Transverse colon (tissue), 4 donors: Measurements from ENCODE around the gene VSIG1. TPM values are rescaled to one million over a fixed set of nuclear protein-coding genes. Genes with fewer than 3 reads are reported as not detected.

ENCODE experiments used
- DNase-seq: peaks from one replicate; pipeline ENCODE4 v3.0.0-alpha.2; 2019
- H3K27ac ChIP-seq, 4 donors: fragments of 200-600 bp; sonication (generic); 2 replicates each; pipeline ENCODE4 v1.5.1; 2016 to 2018; ENCODE audit warnings: inconsistent platforms in 4 of 4
- H3K27me3 ChIP-seq: fragments of 200-600 bp; sonication (generic); 2 replicates; pipeline ENCODE4 v1.5.1; 2017; ENCODE audit warnings: inconsistent platforms
- H3K36me3 ChIP-seq, 4 donors: fragments of 200-600 bp; sonication (generic); 2 replicates each; pipeline ENCODE4 v1.5.1; 2017 to 2019; ENCODE audit warnings: inconsistent platforms in 4 of 4
- H3K4me1 ChIP-seq, 4 donors: fragments of 200-600 bp; sonication (generic); 2 replicates each; pipeline ENCODE4 v1.5.1; 2017 to 2020; ENCODE audit warnings: inconsistent platforms in 4 of 4
- H3K4me3 ChIP-seq, 4 donors: fragments of 200-600 bp; sonication (generic); 1 replicate in 1 of 4; 2 replicates in 3 of 4; pipeline versions ENCODE4 v1.5.1 to v1.6.1; 2017 to 2019; ENCODE audit warnings: inconsistent platforms in 4 of 4
- H3K9me3 ChIP-seq, 2 donors: fragments of 200-600 bp; sonication (generic); 2 replicates each; pipeline ENCODE4 v1.5.1; 2017 to 2019; ENCODE audit warnings: inconsistent platforms in 2 of 2
- EP300 ChIP-seq: sonication (generic); formaldehyde crosslinking; IDR thresholded peaks from one replicate; pipeline ENCODE4 v1.6.1; 2017; ENCODE audit warnings: antibody characterized with exemption, low read depth
- POLR2A ChIP-seq: fragments of 450-650 bp; IDR thresholded peaks from one replicate; pipeline ENCODE4 v1.6.1; 2016; ENCODE audit warnings: antibody characterized with exemption, mild to moderate bottlenecking, moderate library complexity
- POLR2AphosphoS5 ChIP-seq, 3 donors: sonication (generic); formaldehyde crosslinking; IDR thresholded peaks; one replicate each; pipeline ENCODE4 v1.6.1; 2016; ENCODE audit warnings: antibody characterized with exemption in 3 of 3
- WGBS, 2 donors: methylation state at CpG; one replicate each; pipeline ENCODE4 v1.1.5; 2018; ENCODE audit warnings: low coverage in 1 of 2; 5-methylcytosine and 5-hydroxymethylcytosine counted together
- in situ Hi-C, 4 donors: fragments of 200-750 bp; cut with MboI; loops; one replicate each; pipeline versions ENCODE4 v1.15.0 to v1.15.1; 2017; ENCODE audit warnings: low sequenced_read_pairs in 3 of 4, low pct_ligation_motif_present in 1 of 4, low pct_unique_long_range_greater_than_20kb in 1 of 4
- intact Hi-C: fragments of 100-400 bp; cut with DNase I; formaldehyde crosslinking; loops from one replicate; pipeline ENCODE4 v1.15.1; 2023; ENCODE audit warnings: low total_unique reads
- total RNA-seq, 4 donors: library from RNA; depleted of rRNA; stranded (reverse); fragments of >200 nt; gene quantifications; one replicate each; pipeline ENCODE4 v1.1.0, GENCODE V29; 2016
- TF ChIP-seq, protein P1 (sequence below), 5 experiments: fragments of 200-600 bp in 3 of 5; fragments of 450-650 bp in 2 of 5; sonication (generic) in 3 of 5; IDR thresholded peaks; 1 replicate in 2 of 5; 2 replicates in 3 of 5; pipeline ENCODE4 v1.5.1; 2016 to 2017; ENCODE audit warnings: antibody characterized with exemption in 5 of 5, inconsistent platforms in 3 of 5, mild to moderate bottlenecking in 2 of 5, moderate library complexity in 1 of 5

Gene VSIG1
- under 1 TPM in 2 of 4 donors, not detected in 2; 0.37 to 0.68 TPM for total RNA-seq

DNA sequence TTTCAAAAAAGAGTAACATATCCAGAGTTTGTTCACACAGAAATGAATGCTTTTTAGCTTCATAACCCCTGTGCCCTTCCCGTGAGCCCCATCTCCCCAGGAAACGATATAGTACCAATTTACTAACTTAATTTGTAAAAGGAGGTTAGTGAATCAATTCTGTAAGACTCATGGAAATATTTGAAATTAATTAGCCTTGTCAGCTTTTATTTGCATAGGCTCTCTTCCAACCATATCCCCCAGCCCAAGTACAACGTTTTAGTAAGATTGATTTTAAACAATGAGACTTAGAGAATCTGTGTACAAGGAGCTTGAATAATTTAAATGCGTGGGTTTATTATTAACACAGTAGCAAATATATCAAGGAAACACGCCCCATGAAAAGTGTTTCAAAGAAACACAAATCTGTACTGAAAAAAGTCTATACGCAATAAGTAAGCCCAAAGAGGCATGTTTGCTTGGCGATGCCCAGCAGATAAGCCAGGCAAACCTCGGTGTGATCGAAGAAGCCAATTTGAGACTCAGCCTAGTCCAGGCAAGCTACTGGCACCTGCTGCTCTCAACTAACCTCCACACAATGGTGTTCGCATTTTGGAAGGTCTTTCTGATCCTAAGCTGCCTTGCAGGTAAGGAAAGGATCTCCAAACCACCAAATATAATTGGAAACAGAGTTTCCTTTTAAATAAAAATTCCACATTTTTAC lies at the start of gene VSIG1:
VSIG1 (plus strand) TSS at position 512 of the 703 bp plus-strand sequence; CDS start at position 578, 66 bp downstream.
- Histone ChIP-seq H3K27me3 (no peaks in the 10 kb centered on the region), H3K36me3 (no peaks in the 10 kb centered on the region), H3K4me1 (no peaks in the 10 kb centered on the region), H3K9me3 (no peaks in the 10 kb centered on the region), H3K27ac (no peak within 1 kb of the TSS), H3K4me3 (no peak within 1 kb of the TSS)
- TF ChIP-seq, protein P1, sequence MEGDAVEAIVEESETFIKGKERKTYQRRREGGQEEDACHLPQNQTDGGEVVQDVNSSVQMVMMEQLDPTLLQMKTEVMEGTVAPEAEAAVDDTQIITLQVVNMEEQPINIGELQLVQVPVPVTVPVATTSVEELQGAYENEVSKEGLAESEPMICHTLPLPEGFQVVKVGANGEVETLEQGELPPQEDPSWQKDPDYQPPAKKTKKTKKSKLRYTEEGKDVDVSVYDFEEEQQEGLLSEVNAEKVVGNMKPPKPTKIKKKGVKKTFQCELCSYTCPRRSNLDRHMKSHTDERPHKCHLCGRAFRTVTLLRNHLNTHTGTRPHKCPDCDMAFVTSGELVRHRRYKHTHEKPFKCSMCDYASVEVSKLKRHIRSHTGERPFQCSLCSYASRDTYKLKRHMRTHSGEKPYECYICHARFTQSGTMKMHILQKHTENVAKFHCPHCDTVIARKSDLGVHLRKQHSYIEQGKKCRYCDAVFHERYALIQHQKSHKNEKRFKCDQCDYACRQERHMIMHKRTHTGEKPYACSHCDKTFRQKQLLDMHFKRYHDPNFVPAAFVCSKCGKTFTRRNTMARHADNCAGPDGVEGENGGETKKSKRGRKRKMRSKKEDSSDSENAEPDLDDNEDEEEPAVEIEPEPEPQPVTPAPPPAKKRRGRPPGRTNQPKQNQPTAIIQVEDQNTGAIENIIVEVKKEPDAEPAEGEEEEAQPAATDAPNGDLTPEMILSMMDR (IDR thresholded peaks at IDR 0.05), result no peak
- TF ChIP-seq POLR2AphosphoS5 (IDR thresholded peaks at IDR 0.05) (no peak), POLR2A (no peak), EP300 (no peak)
- DNase-seq, result no peak
- in situ Hi-C loops (no loop called here), intact Hi-C loops (no loop called here)
- WGBS, 2 donors, result 73 to 79% methylated on average over 3 to 10 of the region's 10 CpGs

DNA sequence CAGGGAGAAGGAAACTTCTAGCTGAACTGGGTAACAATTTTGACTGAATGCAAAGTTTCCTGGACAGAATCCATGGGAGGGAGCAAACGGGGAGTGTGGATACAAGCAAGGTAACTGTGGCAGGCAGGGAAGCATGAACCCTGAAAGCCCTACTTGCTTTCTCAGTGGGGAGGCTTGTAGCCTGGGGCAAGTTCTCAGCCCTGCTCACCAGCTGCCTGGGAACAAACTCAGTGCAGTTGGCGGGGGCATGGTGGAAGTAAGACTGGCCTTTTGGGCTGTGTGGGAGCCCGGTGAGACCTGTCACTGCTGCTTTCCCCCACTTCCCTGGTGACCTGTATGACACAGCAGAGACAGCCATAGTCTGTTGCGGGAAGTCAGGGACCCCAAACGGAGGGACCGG lies 48.7 kb upstream of the VSIG1 start:
- H3K27me3 ChIP-seq, result no peaks in the 10 kb centered on the region
- TF ChIP-seq POLR2A (no peak), EP300 (no peak), POLR2AphosphoS5 (IDR thresholded peaks at IDR 0.05) (no peak)
- TF ChIP-seq, protein P1 (IDR thresholded peaks at IDR 0.05), result no peak
- in situ Hi-C loops (no loop called here), intact Hi-C loops (no loop called here)
- H3K4me1 ChIP-seq, result no peaks in the 10 kb centered on the region
- H3K4me3 ChIP-seq, result no peak overlapping the region
- no peaks in the 10 kb centered on the region for H3K9me3 ChIP-seq
- DNase-seq, result no peak
- no peak overlapping the region for H3K27ac ChIP-seq
- WGBS, 2 donors, result 82% methylated on average over 6 of the region's 6 CpGs; no CpG with 5 or more reads in 1 of the 2 donors
- H3K36me3 ChIP-seq, result no peaks in the 10 kb centered on the region

DNA sequence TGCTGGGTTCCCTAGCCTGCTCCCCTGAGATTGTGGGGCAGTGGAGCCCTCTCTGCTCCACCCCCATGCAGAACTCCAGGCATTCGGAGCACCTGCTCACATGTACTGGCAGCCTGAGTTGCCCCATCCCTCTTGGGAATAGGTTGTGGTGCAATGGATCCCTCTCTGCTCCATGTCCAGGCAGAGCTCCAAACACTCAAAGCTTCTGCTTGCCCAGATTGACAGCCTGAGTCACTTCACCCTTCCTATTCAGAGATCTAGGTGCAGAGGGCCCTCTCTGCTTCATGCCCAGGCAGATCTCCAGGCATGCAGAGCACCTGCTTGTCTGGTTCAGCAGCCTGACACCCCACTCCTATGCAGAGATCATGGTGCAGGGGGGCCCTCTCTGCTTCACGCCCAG lies 44.1 kb upstream of the VSIG1 start:
- TF ChIP-seq, protein P1 (IDR thresholded peaks at IDR 0.05), result no peak
- TF ChIP-seq POLR2AphosphoS5 (IDR thresholded peaks at IDR 0.05) (no peak), POLR2A (no peak), EP300 (no peak)
- Histone ChIP-seq H3K4me1 (no peaks in the 10 kb centered on the region), H3K9me3 (no peaks in the 10 kb centered on the region), H3K27me3 (no peaks in the 10 kb centered on the region), H3K4me3 (no peak overlapping the region), H3K36me3 (no peaks in the 10 kb centered on the region), H3K27ac (no peak overlapping the region)
- in situ Hi-C loops, result no loop called here
- intact Hi-C loops, result no loop called here
- 58% methylated on average over 2 of the region's 2 CpGs; no CpG with 5 or more reads in 1 of the 2 donors for whole genome bisulfite sequencing, 2 donors
- DNase-seq, result no peak

DNA sequence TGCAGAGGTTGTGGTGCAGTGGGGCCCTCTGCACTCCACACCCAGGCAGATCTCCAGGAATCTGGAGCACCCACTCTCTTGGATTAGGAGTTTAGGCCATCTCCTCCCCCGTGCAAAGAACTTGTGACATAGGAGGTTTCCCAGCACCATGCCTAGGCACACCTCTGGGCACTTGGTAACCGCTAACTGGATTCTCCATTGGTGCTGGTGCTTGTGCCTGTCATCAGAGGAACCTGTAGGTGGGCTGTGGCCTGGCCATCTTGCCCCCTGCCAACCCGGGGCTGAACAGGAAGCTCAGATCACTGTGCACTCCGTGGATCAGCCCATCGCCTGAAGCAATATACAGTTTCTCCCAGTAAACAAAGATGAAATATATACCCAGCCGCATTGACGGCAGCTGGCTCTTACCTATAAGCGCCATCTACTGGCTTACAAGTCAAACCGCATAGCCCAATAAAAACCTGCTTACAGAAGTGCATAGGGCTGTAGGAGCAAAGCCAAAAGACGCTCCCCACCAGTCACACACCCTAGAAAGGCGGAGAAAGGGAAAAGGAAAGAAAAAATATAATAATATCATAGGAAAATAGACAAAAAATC lies 43.5 kb upstream of the VSIG1 start:
- intact Hi-C loops (no loop called here), in situ Hi-C loops (no loop called here)
- Histone ChIP-seq H3K9me3 (no peaks in the 10 kb centered on the region), H3K36me3 (no peaks in the 10 kb centered on the region), H3K4me3 (no peak overlapping the region), H3K27ac (no peak overlapping the region), H3K4me1 (no peaks in the 10 kb centered on the region), H3K27me3 (no peaks in the 10 kb centered on the region)
- TF ChIP-seq, protein P1 (IDR thresholded peaks at IDR 0.05), result peak; percentile 11 to 41 (median 35)
- TF ChIP-seq EP300 (no peak), POLR2A (no peak)
- DNase-seq, result no peak
- WGBS, 2 donors, result 15% methylated on average over 8 of the region's 11 CpGs; no CpG with 5 or more reads in 1 of the 2 donors
